ENCODE results near the gene GSG1L.
A peak's percentile ranks its signal among the peaks of the same experiment; 100 is the strongest.

The GSG1L gene

GRCh38 chr16:27894386-27894785 lies 169.1 kb downstream of the GSG1L start:
- Histone ChIP-seq H2BK15ac (ENCODE audit: low read length) (no peak overlapping the region), H3K36me3 (replicated peaks in 1 of 2; ENCODE audit: control insufficient read depth in 2 of 2, insufficient read depth in 2 of 2, low read length in 2 of 2) (no peaks in the 10 kb centered on the region)

GRCh38 chr16:27892879-27893278 lies 170.6 kb downstream of the GSG1L start:
- no peaks in the 10 kb centered on the region for H3K27me3 ChIP-seq (ENCODE audit: control insufficient read depth in 3 of 3, insufficient read depth in 3 of 3, low read depth in 1 of 3, low read length in 3 of 3)
- H4K8ac ChIP-seq (ENCODE audit: low read depth, low read length) = no peak overlapping the region
- no peak overlapping the region for H2AK5ac ChIP-seq (ENCODE audit: low read depth, low read length)
- H3K4ac ChIP-seq (ENCODE audit: low read length) = no peak overlapping the region
- DNase-seq (ENCODE audit: low spot score) = no peak
- no peak overlapping the region for H3K14ac ChIP-seq (ENCODE audit: low read length)
- H2BK120ac ChIP-seq (ENCODE audit: low read depth, low read length) = no peak overlapping the region
- no peak overlapping the region for H2BK5ac ChIP-seq (ENCODE audit: low read length)
- H3K4me2 ChIP-seq (ENCODE audit: insufficient read depth, low read length, poor library complexity, severe bottlenecking) = no peak overlapping the region
- no peaks in the 10 kb centered on the region for H3K36me3 ChIP-seq (replicated peaks in 1 of 2; ENCODE audit: control insufficient read depth in 2 of 2, insufficient read depth in 2 of 2, low read length in 2 of 2)
- H3K18ac ChIP-seq (ENCODE audit: low read length) = no peak overlapping the region
- no CpG with 5 or more reads among the region's 9 CpGs for WGBS, 2 donors (ENCODE audit: extremely low coverage in 2 of 2, insufficient read length in 2 of 2, insufficient replicate concordance in 1 of 2)
- no peak overlapping the region for H2BK12ac ChIP-seq (ENCODE audit: low read length)
- no peak overlapping the region for H3K27ac ChIP-seq (replicated peaks; ENCODE audit: low read length)
- H3K9ac ChIP-seq (ENCODE audit: low read depth, low read length, poor library complexity) = no peak overlapping the region
- H3K4me1 ChIP-seq (ENCODE audit: control insufficient read depth in 2 of 2, insufficient read depth in 1 of 2, low read depth in 1 of 2, low read length in 2 of 2) = peaks cover 0 to 2% of the 10 kb centered on the region in 2 donors
- H2AFZ ChIP-seq (ENCODE audit: low read length) = no peak overlapping the region
- no peak overlapping the region for H2BK15ac ChIP-seq (ENCODE audit: low read length)
- no peak overlapping the region for H3K4me3 ChIP-seq (ENCODE audit: low read length in 2 of 2)
- no peaks in the 10 kb centered on the region for H3K79me1 ChIP-seq (ENCODE audit: low read depth, low read length)
- H3K23ac ChIP-seq (ENCODE audit: low read depth, low read length, poor library complexity) = no peak overlapping the region
- no peak overlapping the region for H4K91ac ChIP-seq (ENCODE audit: low read depth, low read length, poor library complexity)
- H3K9me3 ChIP-seq (replicated peaks in 1 of 2; ENCODE audit: control insufficient read depth in 2 of 2, insufficient read depth in 1 of 2, low read depth in 1 of 2, low read length in 2 of 2) = peaks cover 0 to 2% of the 10 kb centered on the region in 2 donors

More at GRCh38 chr16:27894386-27894785, 169.1 kb downstream of the GSG1L start:
- no peak overlapping the region for H3K4ac ChIP-seq (ENCODE audit: low read length)
- no peak overlapping the region for H2BK12ac ChIP-seq (ENCODE audit: low read length)
- no peak overlapping the region for H3K23ac ChIP-seq (ENCODE audit: low read depth, low read length, poor library complexity)
- H3K14ac ChIP-seq (ENCODE audit: low read length) = no peak overlapping the region
- no peaks in the 10 kb centered on the region for H3K79me1 ChIP-seq (ENCODE audit: low read depth, low read length)
- no peak overlapping the region for H3K4me3 ChIP-seq (ENCODE audit: low read length in 2 of 2)
- no peak overlapping the region for H2AK5ac ChIP-seq (ENCODE audit: low read depth, low read length)
- H2AFZ ChIP-seq (ENCODE audit: low read length) = no peak overlapping the region
- H4K8ac ChIP-seq (ENCODE audit: low read depth, low read length) = no peak overlapping the region
- no peak overlapping the region for H4K91ac ChIP-seq (ENCODE audit: low read depth, low read length, poor library complexity)
- H2BK120ac ChIP-seq (ENCODE audit: low read depth, low read length) = no peak overlapping the region
- peaks cover 0 to 2% of the 10 kb centered on the region in 2 donors for H3K9me3 ChIP-seq (replicated peaks in 1 of 2; ENCODE audit: control insufficient read depth in 2 of 2, insufficient read depth in 1 of 2, low read depth in 1 of 2, low read length in 2 of 2)
- H3K27me3 ChIP-seq (ENCODE audit: control insufficient read depth in 3 of 3, insufficient read depth in 3 of 3, low read depth in 1 of 3, low read length in 3 of 3) = no peaks in the 10 kb centered on the region
- H3K4me2 ChIP-seq (ENCODE audit: insufficient read depth, low read length, poor library complexity, severe bottlenecking) = no peak overlapping the region
- H3K27ac ChIP-seq (replicated peaks; ENCODE audit: low read length) = no peak overlapping the region
- H3K4me1 ChIP-seq (ENCODE audit: control insufficient read depth in 2 of 2, insufficient read depth in 1 of 2, low read depth in 1 of 2, low read length in 2 of 2) = no peaks in the 10 kb centered on the region
- no peak overlapping the region for H3K9ac ChIP-seq (ENCODE audit: low read depth, low read length, poor library complexity)
- H3K18ac ChIP-seq (ENCODE audit: low read length) = peak overlapping the region; percentile 30
- no CpG with 5 or more reads among the region's 8 CpGs for WGBS, 2 donors (ENCODE audit: extremely low coverage in 2 of 2, insufficient read length in 2 of 2, insufficient replicate concordance in 1 of 2)
- no peak for DNase-seq (ENCODE audit: low spot score)
- no peak overlapping the region for H2BK5ac ChIP-seq (ENCODE audit: low read length)

- H2AK5ac ChIP-seq (ENCODE audit: low read depth, low read length) = no peak overlapping the region
- WGBS, 2 donors (ENCODE audit: extremely low coverage in 2 of 2, insufficient read length in 2 of 2, insufficient replicate concordance in 1 of 2) = no CpG with 5 or more reads among the region's 12 CpGs
Observed at GRCh38 chr16:27890866-27891265, 172.6 kb downstream of the GSG1L start.

GRCh38 chr16:27890006-27890405 lies 173.5 kb downstream of the GSG1L start:
- no peak overlapping the region for H4K91ac ChIP-seq (ENCODE audit: low read depth, low read length, poor library complexity)
- no peak for DNase-seq (ENCODE audit: low spot score)
- H2BK120ac ChIP-seq (ENCODE audit: low read depth, low read length) = no peak overlapping the region
- peaks cover 0 to 4% of the 10 kb centered on the region in 2 donors for H3K4me1 ChIP-seq (ENCODE audit: control insufficient read depth in 2 of 2, insufficient read depth in 1 of 2, low read depth in 1 of 2, low read length in 2 of 2)
- no peak overlapping the region for H3K9ac ChIP-seq (ENCODE audit: low read depth, low read length, poor library complexity)
- H2AK5ac ChIP-seq (ENCODE audit: low read depth, low read length) = no peak overlapping the region
- H3K36me3 ChIP-seq (replicated peaks in 1 of 2; ENCODE audit: control insufficient read depth in 2 of 2, insufficient read depth in 2 of 2, low read length in 2 of 2) = no peaks in the 10 kb centered on the region
- no peaks in the 10 kb centered on the region for H3K27me3 ChIP-seq (ENCODE audit: control insufficient read depth in 3 of 3, insufficient read depth in 3 of 3, low read depth in 1 of 3, low read length in 3 of 3)
- H3K27ac ChIP-seq (replicated peaks; ENCODE audit: low read length) = no peak overlapping the region
- no peak overlapping the region for H3K4ac ChIP-seq (ENCODE audit: low read length)
- no peaks in the 10 kb centered on the region for H3K79me1 ChIP-seq (ENCODE audit: low read depth, low read length)
- H3K4me3 ChIP-seq (ENCODE audit: low read length in 2 of 2) = no peak overlapping the region
- no CpG with 5 or more reads among the region's 6 CpGs for WGBS, 2 donors (ENCODE audit: extremely low coverage in 2 of 2, insufficient read length in 2 of 2, insufficient replicate concordance in 1 of 2)
- H3K23ac ChIP-seq (ENCODE audit: low read depth, low read length, poor library complexity) = no peak overlapping the region
- H4K8ac ChIP-seq (ENCODE audit: low read depth, low read length) = no peak overlapping the region
- no peak overlapping the region for H2AFZ ChIP-seq (ENCODE audit: low read length)
- H3K9me3 ChIP-seq (replicated peaks in 1 of 2; ENCODE audit: control insufficient read depth in 2 of 2, insufficient read depth in 1 of 2, low read depth in 1 of 2, low read length in 2 of 2) = no peaks in the 10 kb centered on the region
- no peak overlapping the region for H2BK12ac ChIP-seq (ENCODE audit: low read length)
- H3K4me2 ChIP-seq (ENCODE audit: insufficient read depth, low read length, poor library complexity, severe bottlenecking) = no peak overlapping the region
- H2BK5ac ChIP-seq (ENCODE audit: low read length) = no peak overlapping the region
- H2BK15ac ChIP-seq (ENCODE audit: low read length) = no peak overlapping the region
- no peak overlapping the region for H3K14ac ChIP-seq (ENCODE audit: low read length)
- H3K18ac ChIP-seq (ENCODE audit: low read length) = no peak overlapping the region

More at GRCh38 chr16:27890866-27891265, 172.6 kb downstream of the GSG1L start:
- Histone ChIP-seq H3K18ac (ENCODE audit: low read length) (peak overlapping the region; percentile 32), H2BK15ac (ENCODE audit: low read length) (no peak overlapping the region), H3K9ac (ENCODE audit: low read depth, low read length, poor library complexity) (no peak overlapping the region), H2AFZ (ENCODE audit: low read length) (no peak overlapping the region), H3K79me1 (ENCODE audit: low read depth, low read length) (no peaks in the 10 kb centered on the region), H4K91ac (ENCODE audit: low read depth, low read length, poor library complexity) (no peak overlapping the region), H3K9me3 (replicated peaks in 1 of 2; ENCODE audit: control insufficient read depth in 2 of 2, insufficient read depth in 1 of 2, low read depth in 1 of 2, low read length in 2 of 2) (no peaks in the 10 kb centered on the region), H3K4me2 (ENCODE audit: insufficient read depth, low read length, poor library complexity, severe bottlenecking) (no peak overlapping the region), H3K14ac (ENCODE audit: low read length) (no peak overlapping the region), H4K8ac (ENCODE audit: low read depth, low read length) (no peak overlapping the region), H2BK120ac (ENCODE audit: low read depth, low read length) (no peak overlapping the region), H3K23ac (ENCODE audit: low read depth, low read length, poor library complexity) (peak overlapping the region; percentile 25), H3K27ac (replicated peaks; ENCODE audit: low read length) (no peak overlapping the region), H3K36me3 (replicated peaks in 1 of 2; ENCODE audit: control insufficient read depth in 2 of 2, insufficient read depth in 2 of 2, low read length in 2 of 2) (no peaks in the 10 kb centered on the region), H3K4me1 (ENCODE audit: control insufficient read depth in 2 of 2, insufficient read depth in 1 of 2, low read depth in 1 of 2, low read length in 2 of 2) (peaks cover 0 to 4% of the 10 kb centered on the region in 2 donors), H3K27me3 (ENCODE audit: control insufficient read depth in 3 of 3, insufficient read depth in 3 of 3, low read depth in 1 of 3, low read length in 3 of 3) (no peaks in the 10 kb centered on the region), H3K4ac (ENCODE audit: low read length) (no peak overlapping the region), H2BK12ac (ENCODE audit: low read length) (no peak overlapping the region), H2BK5ac (ENCODE audit: low read length) (no peak overlapping the region), H3K4me3 (ENCODE audit: low read length in 2 of 2) (no peak overlapping the region)
- no peak for DNase-seq (ENCODE audit: low spot score)
